Myocyte (in vitro differentiated cells): Measurements from ENCODE around the gene SPIB. TPM values are rescaled to one million over a fixed set of nuclear protein-coding genes. Genes with fewer than 3 reads are reported as not detected.

Source experiments
- DNase-seq: peaks from one replicate; pipeline ENCODE4 v3.0.0-alpha.2; 2012; ENCODE audit warnings: low read depth
- total RNA-seq: library from RNA; depleted of rRNA; stranded (reverse); fragments of >200 nt; gene quantifications from 2 replicates; pipeline ENCODE4 v1.2.3, GENCODE V29; 2014

SPIB gene
- total RNA-seq, 1 donor from 2014 or later = 2.4 TPM

- no peak for DNase-seq
Observed at GRCh38 chr19:50417111-50418081, 1.3 kb upstream of the SPIB start.

DNA sequence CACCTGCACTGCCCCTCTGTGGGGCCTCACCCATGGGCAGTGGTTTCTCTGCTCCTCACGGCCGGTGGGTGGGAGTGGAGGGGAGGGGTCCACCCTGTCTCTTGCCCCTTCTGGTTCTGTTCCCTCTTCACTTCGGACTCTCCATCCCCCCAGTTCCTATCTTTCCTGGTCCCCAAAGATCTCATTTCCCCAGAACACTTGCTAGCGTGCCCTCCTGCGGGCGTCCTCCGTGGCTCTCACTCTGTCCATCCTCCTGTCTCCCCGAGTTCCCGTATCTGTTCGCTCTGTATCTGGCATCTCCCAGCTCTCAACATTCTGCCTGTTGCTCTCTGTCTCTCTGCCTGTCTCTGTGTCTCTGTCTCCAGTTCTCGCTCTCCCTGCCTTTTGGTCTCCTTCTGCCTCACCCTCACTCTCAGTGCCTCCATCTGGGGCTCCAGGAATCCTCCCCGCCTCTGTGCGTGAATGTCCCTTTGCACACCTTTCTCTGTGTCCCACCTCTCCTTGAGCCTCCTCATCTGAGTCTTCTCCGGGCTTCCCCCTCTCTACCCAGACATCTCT lies 363 bp downstream of the SPIB start:
- DNase-seq = no peak

GRCh38 chr19:50419580-50420035 lies 870 bp downstream of the SPIB start:
- DNase-seq = no peak

GRCh38 chr19:50420127-50420526 lies 1.4 kb downstream of the SPIB start:
- no peak for DNase-seq

GRCh38 chr19:50420808-50421207 lies 2.1 kb downstream of the SPIB start:
- no peak for DNase-seq

DNA sequence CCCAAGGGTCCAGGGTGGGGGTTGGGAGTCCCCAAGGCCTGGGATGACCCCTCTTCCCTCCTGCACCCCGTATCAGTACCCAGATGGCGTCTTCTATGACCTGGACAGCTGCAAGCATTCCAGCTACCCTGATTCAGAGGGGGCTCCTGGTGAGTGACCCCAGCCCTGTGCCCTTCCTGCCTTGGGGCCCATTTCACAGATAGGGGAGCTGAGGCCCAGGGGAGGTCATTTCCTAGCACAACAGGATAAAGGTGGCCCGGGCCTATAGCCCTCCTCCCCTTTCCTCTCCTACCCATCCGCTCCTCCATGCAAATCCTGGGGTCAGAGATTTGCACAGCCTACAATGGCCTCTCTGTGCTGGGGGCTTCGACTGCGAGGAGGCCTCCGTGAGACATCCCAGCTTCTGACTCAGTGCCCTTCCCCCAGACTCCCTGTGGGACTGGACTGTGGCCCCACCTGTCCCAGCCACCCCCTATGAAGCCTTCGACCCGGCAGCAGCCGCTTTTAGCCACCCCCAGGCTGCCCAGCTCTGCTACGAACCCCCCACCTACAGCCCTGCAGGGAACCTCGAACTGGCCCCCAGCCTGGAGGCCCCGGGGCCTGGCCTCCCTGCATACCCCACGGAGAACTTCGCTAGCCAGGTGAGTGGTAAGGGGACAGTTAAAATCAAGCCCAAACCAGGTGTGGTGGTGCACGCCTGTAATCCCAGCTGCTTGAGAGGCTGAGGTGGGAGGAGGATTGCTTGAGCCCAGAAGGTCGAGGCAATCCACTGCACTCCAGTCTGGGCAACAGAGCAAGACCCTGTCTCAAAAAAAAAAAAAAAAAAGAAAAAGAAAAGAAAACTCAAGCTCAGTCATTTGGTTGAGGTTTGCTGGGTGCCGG lies 3.9 kb downstream of the SPIB start:
- DNase-seq = no peak

DNA sequence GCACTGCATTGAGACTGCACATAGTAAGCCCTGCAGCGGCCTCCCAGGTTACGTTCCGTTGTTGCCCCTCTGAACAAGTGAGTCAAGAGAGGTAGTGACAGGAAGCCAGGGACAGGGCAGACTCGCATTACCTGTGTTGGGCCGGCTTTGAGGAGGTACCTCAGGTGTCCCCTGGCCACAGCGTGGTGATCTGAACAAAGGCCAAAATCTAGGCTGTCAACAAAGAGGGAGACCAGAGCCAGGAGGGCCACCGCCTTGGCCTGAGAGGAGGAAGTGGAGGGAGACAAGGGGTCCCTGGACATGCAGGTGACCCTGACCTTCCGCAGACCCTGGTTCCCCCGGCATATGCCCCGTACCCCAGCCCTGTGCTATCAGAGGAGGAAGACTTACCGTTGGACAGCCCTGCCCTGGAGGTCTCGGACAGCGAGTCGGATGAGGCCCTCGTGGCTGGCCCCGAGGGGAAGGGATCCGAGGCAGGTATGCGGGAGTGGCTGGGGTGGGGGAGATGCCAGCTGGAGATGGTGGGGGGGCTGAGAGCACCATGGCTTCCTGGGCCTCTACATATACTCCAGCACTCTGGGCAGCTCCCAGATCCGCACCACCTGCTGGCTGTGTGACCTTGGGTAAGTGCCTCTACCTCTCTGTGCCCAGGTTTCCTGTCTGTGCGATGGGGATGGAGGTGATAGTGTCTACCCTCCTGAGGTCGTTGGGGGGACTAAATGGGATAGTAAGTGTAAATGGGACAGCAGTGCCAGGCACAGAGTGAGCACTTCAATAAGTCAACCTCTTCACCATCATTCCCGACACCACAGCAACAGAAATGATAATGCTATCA lies 4.8 kb downstream of the SPIB start:
- no peak for DNase-seq

DNA sequence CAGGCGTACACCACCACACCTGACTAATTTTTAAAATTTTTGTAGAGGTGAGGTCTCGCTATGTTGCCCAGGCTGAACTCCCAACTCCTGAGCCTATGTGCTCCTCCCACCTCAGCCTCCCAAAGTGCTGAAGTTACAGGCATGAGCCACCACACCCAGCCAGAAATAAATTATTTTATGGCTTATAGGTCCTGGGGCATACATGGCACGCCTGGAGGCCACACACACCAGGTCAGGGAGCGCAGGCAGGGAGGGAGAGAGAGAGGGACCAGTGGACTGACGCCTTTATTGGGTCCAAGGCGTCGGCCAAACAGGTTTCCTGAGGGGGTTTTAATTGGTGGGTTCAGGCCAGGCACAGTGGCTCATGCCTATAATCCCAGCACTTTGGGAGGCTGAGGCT lies 6.8 kb downstream of the SPIB start:
- no peak for DNase-seq

- DNase-seq = no peak
Observed at GRCh38 chr19:50427318-50427925, 8.7 kb downstream of the SPIB start.

DNA sequence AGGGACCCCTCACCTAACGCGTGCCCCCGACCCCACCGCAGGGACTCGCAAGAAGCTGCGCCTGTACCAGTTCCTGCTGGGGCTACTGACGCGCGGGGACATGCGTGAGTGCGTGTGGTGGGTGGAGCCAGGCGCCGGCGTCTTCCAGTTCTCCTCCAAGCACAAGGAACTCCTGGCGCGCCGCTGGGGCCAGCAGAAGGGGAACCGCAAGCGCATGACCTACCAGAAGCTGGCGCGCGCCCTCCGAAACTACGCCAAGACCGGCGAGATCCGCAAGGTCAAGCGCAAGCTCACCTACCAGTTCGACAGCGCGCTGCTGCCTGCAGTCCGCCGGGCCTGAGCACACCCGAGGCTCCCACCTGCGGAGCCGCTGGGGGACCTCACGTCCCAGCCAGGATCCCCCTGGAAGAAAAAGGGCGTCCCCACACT lies 9.3 kb downstream of the SPIB start:
- DNase-seq = peak; percentile 74

DNA sequence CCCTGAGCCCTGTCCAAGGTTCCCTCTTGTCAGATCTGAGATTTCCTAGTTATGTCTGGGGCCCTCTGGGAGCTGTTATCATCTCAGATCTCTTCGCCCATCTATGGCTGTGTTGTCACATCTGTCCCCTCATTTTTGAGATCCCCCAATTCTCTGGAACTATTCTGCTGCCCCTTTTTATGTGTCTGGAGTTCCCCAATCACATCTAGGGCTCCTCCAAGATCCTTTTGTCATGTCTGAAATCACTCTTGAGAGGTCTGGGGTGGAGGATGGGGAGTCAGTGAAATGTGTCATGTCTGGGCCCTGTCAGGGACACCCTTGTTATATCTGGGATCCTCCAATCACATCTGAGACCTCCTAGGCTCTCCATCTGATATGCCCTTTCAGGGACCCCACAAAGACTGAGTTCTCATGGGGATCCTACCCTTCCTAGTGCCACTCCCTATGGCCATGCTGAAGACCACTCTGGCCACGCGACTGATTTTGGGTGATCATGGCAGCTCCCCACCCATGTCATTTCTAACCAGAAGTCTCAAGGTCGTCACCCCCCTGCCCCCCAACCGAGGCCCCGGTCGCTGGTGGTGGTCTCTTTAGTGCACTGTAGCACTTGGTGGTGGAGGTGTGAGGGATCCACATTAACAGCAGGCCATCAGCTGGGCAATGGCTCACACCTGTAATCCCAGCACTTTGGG lies 10.2 kb downstream of the SPIB start:
- no peak for DNase-seq

- DNase-seq = no peak
Observed at GRCh38 chr19:50430888-50431342, 12.2 kb downstream of the SPIB start.

DNA sequence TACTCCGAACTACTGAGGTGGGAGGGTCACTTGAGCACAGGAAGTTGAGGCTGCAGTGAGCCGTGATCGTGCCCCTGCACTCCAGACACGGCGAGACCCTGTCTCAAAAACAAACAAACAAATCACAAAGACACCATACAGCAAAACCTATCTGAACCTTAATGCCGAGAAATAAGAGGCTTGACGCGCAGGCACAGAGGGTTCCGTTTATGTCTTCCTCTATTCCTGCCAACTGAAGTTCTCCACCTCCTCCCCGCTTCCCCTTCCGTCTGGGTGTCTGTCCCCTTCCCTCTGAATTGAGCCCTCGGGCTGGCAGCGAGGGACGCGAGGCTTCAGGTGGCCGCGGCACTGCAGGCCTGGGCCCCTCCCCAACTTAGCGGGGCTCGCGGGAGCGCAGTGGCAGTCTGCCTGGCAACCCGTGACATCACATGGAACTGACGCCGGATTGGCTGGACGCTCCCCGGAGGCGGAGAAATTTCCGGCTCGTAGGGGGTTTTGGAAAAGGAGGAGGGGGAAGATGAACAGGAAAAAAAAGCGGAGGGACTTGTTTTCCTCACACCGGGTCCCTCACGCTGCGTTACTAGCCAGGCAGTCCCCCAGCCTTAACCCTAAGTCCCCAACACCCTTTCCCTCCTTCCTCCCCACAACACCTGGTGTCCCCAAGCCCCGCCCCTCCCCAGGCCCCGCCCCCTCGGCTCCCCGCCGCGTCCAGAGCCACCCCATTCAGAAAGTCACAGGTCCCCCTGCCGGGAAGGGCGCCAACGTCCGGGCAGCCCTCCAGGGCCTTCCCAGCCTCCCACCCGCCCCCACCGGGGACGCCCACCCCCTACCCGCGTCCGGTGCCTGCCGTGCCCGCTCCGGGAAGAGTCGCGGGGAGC lies 12.8 kb downstream of the SPIB start:
- peak; percentile 82 for DNase-seq

GRCh38 chr19:50432221-50433028 lies 13.7 kb downstream of the SPIB start, which contains the start of gene MYBPC2:
TSS of gene MYBPC2 (plus strand) at chr19:50432892. CDS start at chr19:50432954, 62 bp downstream.
- peak; percentile 97 for DNase-seq

- DNase-seq = peak; percentile 33
Observed at GRCh38 chr19:50433201-50434180, 14.8 kb downstream of the SPIB start.

- DNase-seq = peak; percentile 90
Observed at GRCh38 chr19:50434525-50434924, 15.8 kb downstream of the SPIB start.
